Measurements from ENCODE around the gene LBHD2. TPM values are rescaled to one million over a fixed set of nuclear protein-coding genes. Genes with fewer than 3 reads are reported as not detected.
A peak's percentile ranks its signal among the peaks of the same experiment; 100 is the strongest.
"Not testable (repeated sequence)": the region's sequence is repeated elsewhere in the genome, so short reads cannot be mapped to it uniquely, and the experiment has no call there.

The LBHD2 gene
- total RNA-seq, 1 donor: not detected

DNA sequence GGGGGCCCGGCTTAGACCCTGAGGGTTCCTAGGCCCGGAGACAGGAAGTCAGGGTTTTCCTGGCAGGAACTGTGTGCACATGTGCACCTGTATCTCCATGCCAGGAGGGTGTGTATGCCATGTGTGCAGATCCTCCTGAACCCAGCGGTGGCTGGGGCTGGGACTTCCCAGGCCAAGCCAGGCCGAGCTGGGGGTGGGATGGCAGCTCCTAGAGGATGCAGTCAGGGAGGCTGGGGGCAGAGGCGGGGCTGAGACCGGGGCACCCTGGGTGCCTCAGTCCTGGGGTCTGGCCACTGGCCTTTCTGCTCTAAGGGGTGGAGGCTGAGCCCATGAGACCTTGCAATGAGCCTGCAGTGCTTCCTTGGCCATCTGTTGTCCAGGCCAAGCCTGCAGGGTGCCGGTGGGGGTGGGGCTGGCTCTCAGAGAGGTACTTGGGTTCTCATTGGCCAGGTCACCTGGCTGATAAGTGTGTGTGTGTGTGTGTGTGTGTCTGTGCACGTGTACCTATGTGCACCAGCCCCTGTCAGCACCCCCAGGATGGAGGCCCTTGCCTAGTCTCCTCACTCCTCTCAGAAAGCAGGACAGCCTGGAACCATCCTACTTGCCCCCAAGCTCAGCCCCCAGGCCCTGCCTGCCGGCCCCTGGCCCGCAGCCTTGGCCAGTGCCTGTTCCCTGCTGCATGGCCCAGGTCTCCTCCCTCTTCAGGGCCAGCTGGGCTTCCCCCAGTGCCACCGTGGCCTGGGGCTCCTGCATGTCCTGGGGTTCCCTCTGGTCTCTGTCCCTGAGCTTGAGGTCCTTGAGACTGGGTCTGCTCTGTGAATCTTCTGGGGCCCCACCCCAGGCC lies 28.6 kb downstream of the LBHD2 start:
- no peak for DNase-seq (ENCODE audit: low read depth)
- H3K4me3 ChIP-seq (ENCODE audit: low read depth, low read length): no peak overlapping the region
- TF ChIP-seq, protein P1, sequence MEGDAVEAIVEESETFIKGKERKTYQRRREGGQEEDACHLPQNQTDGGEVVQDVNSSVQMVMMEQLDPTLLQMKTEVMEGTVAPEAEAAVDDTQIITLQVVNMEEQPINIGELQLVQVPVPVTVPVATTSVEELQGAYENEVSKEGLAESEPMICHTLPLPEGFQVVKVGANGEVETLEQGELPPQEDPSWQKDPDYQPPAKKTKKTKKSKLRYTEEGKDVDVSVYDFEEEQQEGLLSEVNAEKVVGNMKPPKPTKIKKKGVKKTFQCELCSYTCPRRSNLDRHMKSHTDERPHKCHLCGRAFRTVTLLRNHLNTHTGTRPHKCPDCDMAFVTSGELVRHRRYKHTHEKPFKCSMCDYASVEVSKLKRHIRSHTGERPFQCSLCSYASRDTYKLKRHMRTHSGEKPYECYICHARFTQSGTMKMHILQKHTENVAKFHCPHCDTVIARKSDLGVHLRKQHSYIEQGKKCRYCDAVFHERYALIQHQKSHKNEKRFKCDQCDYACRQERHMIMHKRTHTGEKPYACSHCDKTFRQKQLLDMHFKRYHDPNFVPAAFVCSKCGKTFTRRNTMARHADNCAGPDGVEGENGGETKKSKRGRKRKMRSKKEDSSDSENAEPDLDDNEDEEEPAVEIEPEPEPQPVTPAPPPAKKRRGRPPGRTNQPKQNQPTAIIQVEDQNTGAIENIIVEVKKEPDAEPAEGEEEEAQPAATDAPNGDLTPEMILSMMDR (IDR thresholded peaks at IDR 0.05; ENCODE audit: insufficient read depth, low read length): no peak

- H3K4me3 ChIP-seq (ENCODE audit: low read depth, low read length): no peak overlapping the region
- DNase-seq (ENCODE audit: low read depth): no peak
- TF ChIP-seq, protein P1 (IDR thresholded peaks at IDR 0.05; ENCODE audit: insufficient read depth, low read length): no peak
Observed at GRCh38 chr14:103113303-103113702, 29.3 kb downstream of the LBHD2 start.

DNA sequence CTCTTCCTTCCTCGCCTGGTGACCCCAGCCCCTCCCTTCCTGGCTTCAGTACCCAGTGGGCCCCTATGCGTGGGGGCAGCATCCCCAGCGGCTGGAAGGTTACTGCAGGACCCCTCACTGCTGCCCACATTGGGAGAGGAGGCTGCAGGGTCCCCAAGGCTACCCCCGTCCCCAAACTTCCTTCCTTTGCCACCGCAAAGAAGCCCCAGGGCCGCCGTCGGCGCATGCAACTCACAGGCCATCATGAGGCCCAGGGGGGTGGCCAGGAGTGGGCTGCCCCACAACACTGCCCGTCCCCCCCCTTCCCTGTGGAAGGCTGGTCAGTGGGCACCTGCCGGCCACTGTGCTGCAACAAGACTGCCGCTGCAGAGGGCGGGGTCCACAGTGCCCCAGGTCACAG lies 29.8 kb downstream of the LBHD2 start:
- no peak overlapping the region for H3K4me3 ChIP-seq (ENCODE audit: low read depth, low read length)
- DNase-seq (ENCODE audit: low read depth): no peak
- TF ChIP-seq, protein P1 (IDR thresholded peaks at IDR 0.05; ENCODE audit: insufficient read depth, low read length): no peak

DNA sequence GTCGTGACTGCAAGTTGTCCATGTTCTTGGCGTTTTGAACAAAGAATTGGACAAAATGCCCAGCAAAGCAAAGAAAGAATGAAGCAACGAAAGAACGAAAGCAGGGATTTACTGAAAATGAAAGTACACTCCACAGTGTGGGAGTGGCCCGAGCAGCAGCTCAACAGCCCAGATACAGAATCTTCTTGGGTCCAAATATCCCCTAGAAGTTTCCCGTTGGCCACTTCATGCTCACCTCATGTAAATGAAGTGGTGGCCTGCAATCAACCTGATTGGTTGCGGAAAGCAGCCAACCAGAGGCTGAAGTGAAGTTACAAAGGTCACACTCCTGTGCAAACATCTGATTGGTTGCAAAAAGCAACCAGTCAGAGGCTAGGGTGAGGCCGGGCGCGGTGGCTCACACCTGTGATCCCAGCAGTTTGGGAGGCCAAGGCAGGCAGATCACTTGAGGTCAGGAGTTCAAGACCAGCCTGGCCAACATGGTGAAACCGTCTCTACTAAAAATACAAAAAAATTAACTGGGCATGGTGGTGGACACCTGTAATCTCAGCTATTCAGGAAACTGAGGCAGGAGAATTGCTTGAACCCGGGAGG lies 31.2 kb downstream of the LBHD2 start:
- DNase-seq (ENCODE audit: low read depth): peak; percentile 44
- peak overlapping the region; percentile 37 for H3K4me3 ChIP-seq (ENCODE audit: low read depth, low read length)
- TF ChIP-seq, protein P1 (IDR thresholded peaks at IDR 0.05; ENCODE audit: insufficient read depth, low read length): peak; percentile 6

DNA sequence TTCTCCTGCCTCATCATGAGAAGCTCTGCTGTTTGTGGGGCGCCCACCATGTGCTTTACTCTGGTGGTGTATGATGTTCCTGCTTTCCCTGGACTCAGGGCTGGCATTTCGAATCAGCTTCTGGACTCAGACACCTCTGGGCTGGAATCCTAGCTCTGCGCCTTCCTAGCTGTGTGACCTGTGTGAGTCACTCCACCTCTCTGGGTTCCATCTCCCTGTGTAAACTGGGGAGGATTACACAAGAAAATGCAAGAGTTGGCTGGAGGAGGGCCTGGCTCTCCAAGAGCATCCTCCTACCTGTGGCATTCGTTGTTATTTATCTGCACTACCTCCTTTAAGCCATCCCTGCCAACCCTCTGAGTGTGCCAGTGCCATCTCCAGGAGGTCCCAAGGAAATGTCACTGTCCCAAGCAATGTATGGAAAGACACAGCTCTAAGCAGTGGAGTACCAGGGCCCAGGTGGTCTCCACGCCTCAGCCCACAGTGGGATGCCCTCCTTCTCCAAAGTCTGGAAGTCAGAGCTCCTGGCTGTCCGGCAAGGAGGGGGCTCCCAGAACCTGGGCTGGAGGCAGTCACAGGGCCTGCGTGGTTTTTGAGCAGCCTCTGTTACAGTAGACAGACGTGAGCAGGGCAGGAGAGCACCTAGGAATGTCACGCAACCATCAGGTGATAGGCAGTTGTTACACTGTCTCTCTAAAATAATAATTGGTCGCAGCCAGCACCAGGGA lies 32.0 kb downstream of the LBHD2 start:
- H3K4me3 ChIP-seq (ENCODE audit: low read depth, low read length): no peak overlapping the region
- TF ChIP-seq, protein P1 (IDR thresholded peaks at IDR 0.05; ENCODE audit: insufficient read depth, low read length): no peak
- peak; percentile 33 for DNase-seq (ENCODE audit: low read depth)

DNA sequence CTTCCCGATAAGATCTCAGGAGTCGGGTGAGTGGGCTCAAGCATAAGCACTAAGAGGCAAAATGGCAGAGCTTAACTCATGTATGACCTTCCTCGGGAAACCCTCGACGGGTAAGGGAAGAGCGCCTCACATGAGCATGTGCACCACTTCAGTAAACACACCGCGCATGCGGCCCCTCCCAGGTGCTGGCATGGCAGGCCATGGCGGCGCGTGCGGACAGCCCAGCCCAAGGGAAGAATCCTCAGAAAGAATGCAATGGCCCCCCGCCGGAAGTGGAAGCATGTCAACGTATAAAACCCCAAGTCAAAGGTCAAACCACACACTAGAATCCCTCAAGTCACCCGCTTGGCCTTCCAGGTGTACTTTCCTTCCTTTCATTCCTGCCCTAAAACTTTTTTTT lies 32.6 kb downstream of the LBHD2 start:
- no peak for DNase-seq (ENCODE audit: low read depth)
- TF ChIP-seq, protein P1 (IDR thresholded peaks at IDR 0.05; ENCODE audit: insufficient read depth, low read length): no peak
- no peak overlapping the region for H3K4me3 ChIP-seq (ENCODE audit: low read depth, low read length)

DNA sequence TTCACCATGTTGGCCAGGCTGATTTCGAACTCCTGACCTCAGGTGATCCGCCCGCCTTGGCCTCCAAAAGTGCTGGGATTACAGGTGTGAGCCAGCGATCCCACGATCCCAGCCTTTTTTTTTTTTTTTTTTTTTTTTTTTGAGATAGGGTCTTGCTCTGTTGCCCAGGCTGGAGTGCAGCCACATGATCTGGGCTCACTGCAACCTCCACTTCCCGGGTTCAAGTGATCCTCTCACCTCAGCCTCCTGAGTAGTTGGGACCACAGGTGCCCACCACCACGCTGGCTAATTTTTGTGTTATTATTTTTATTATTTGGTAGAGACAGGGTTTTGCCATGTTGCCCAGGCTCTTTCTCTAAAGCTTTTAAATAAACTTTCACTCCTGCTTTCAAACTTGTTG lies 33.5 kb downstream of the LBHD2 start:
- not testable (repeated sequence) for H3K4me3 ChIP-seq (ENCODE audit: low read depth, low read length); DNase-seq (ENCODE audit: low read depth)

Data from fibroblast of the aortic adventitia (primary cell).